Esophagus muscularis mucosa (tissue), 4 donors: Measurements from ENCODE around the gene LMF1. TPM values are rescaled to one million over a fixed set of nuclear protein-coding genes. Genes with fewer than 3 reads are reported as not detected.
"Not testable (repeated sequence)": the region's sequence is repeated elsewhere in the genome, so short reads cannot be mapped to it uniquely, and the experiment has no call there.

Experiments
- DNase-seq: peaks from one replicate; pipeline ENCODE4 v3.0.0-alpha.2; 2017; ENCODE audit errors: extremely low spot score
- H3K27ac ChIP-seq, 4 donors: fragments of 200-600 bp; sonication (generic); replicated peaks in 1 of 4; 1 replicate in 3 of 4; 2 replicates in 1 of 4; pipeline ENCODE4 v1.5.1; 2016 to 2019; ENCODE audit warnings: mild to moderate bottlenecking in 1 of 4
- H3K27me3 ChIP-seq, 4 donors: fragments of 200-600 bp; sonication (generic); one replicate each; pipeline versions ENCODE4 v1.5.1 to v1.6.0; 2016 to 2019
- H3K36me3 ChIP-seq, 4 donors: fragments of 200-600 bp; sonication (generic); one replicate each; pipeline ENCODE4 v1.5.1; 2016 to 2019
- H3K4me1 ChIP-seq, 4 donors: fragments of 200-600 bp; sonication (generic); one replicate each; pipeline ENCODE4 v1.5.1; 2016 to 2019
- H3K4me3 ChIP-seq, 4 donors: fragments of 200-600 bp; sonication (generic); 1 replicate in 2 of 4; 2 replicates in 2 of 4; pipeline ENCODE4 v1.5.1; 2016 to 2019; ENCODE audit warnings: mild to moderate bottlenecking in 4 of 4, moderate library complexity in 1 of 4
- H3K9me3 ChIP-seq, 4 donors: fragments of 200-600 bp; sonication (generic); 1 replicate in 3 of 4; 2 replicates in 1 of 4; pipeline ENCODE4 v1.5.1; 2016 to 2019
- CTCF ChIP-seq, 3 experiments: fragments of 200-600 bp in 2 of 3; fragments of 450-650 bp in 1 of 3; sonication (generic) in 2 of 3; IDR thresholded peaks; one replicate each; pipeline ENCODE4 v1.5.1; 2017 to 2019; ENCODE audit warnings: antibody characterized with exemption in 3 of 3, mild to moderate bottlenecking in 2 of 3, moderate library complexity in 1 of 3
- EP300 ChIP-seq: sonication (generic); formaldehyde crosslinking; IDR thresholded peaks from one replicate; pipeline ENCODE4 v1.6.1; 2017; ENCODE audit warnings: antibody characterized with exemption
- POLR2A ChIP-seq: fragments of 450-650 bp; IDR thresholded peaks from one replicate; pipeline ENCODE4 v1.6.1; 2017; ENCODE audit warnings: antibody characterized with exemption, moderate library complexity, mild to moderate bottlenecking, low read depth
- POLR2AphosphoS5 ChIP-seq, 2 donors: sonication (generic); formaldehyde crosslinking; IDR thresholded peaks; one replicate each; pipeline ENCODE4 v1.6.1; 2017; ENCODE audit warnings: antibody characterized with exemption in 2 of 2
- WGBS: methylation state at CpG from one replicate; pipeline ENCODE4 v1.1.5; 2018; 5-methylcytosine and 5-hydroxymethylcytosine counted together
- intact Hi-C: fragments of 100-400 bp; cut with DNase I; formaldehyde crosslinking; loops from one replicate; pipeline ENCODE4 v1.15.1; 2023
- total RNA-seq, 4 donors: library from RNA; depleted of rRNA; stranded (reverse); fragments of >200 nt; gene quantifications; one replicate each; pipeline versions ENCODE4 v1.1.0 to v1.2.1, GENCODE V29; 2016

Gene LMF1
- total RNA-seq, 4 donors from 2014 or later: 14.5 to 32.0 (median 23.8) TPM

- Histone ChIP-seq H3K4me3 (no peak overlapping the region), H3K36me3 (peaks cover 0 to 41% (median 18%) of the 10 kb centered on the region in 4 donors), H3K9me3 (no peaks in the 10 kb centered on the region), H3K27me3 (no peaks in the 10 kb centered on the region), H3K4me1 (peaks cover 0 to 7% (median 0%) of the 10 kb centered on the region in 4 donors), H3K27ac (no peak overlapping the region)
- intact Hi-C loops: no loop called here
- WGBS: 95% methylated on average over 5 of the region's 5 CpGs
- DNase-seq: no peak
- TF ChIP-seq POLR2A (no peak), CTCF (IDR thresholded peaks at IDR 0.05) (no peak), EP300 (no peak), POLR2AphosphoS5 (IDR thresholded peaks at IDR 0.05) (no peak)
Measured at GRCh38 chr16:865026-865425, 105.8 kb downstream of the LMF1 start.

GRCh38 chr16:861446-861845, 109.3 kb downstream of the LMF1 start:
- Histone ChIP-seq H3K36me3 (peaks cover 0 to 12% (median 2%) of the 10 kb centered on the region in 4 donors), H3K27me3 (no peaks in the 10 kb centered on the region), H3K9me3 (no peaks in the 10 kb centered on the region), H3K4me1 (no peaks in the 10 kb centered on the region), H3K27ac (no peak overlapping the region), H3K4me3 (no peak overlapping the region)
- intact Hi-C loops: no loop called here
- WGBS: 98% methylated on average over 17 of the region's 17 CpGs
- no peak for DNase-seq
- TF ChIP-seq CTCF (IDR thresholded peaks at IDR 0.05) (no peak), POLR2AphosphoS5 (IDR thresholded peaks at IDR 0.05) (no peak), EP300 (no peak), POLR2A (no peak)

GRCh38 chr16:860891-861290, 109.9 kb downstream of the LMF1 start:
- Histone ChIP-seq H3K36me3 (peaks cover 0 to 8% (median 4%) of the 10 kb centered on the region in 4 donors), H3K4me3 (no peak overlapping the region), H3K4me1 (no peaks in the 10 kb centered on the region), H3K27me3 (no peaks in the 10 kb centered on the region), H3K27ac (no peak overlapping the region), H3K9me3 (no peaks in the 10 kb centered on the region)
- DNase-seq: no peak
- TF ChIP-seq EP300 (no peak), POLR2AphosphoS5 (IDR thresholded peaks at IDR 0.05) (no peak), POLR2A (no peak), CTCF (IDR thresholded peaks at IDR 0.05) (no peak)
- intact Hi-C loops: no loop called here
- WGBS: 94% methylated on average over 10 of the region's 10 CpGs

GRCh38 chr16:858971-859370, 111.8 kb downstream of the LMF1 start:
- H3K4me1 ChIP-seq, DNase-seq, H3K27me3 ChIP-seq, H3K27ac ChIP-seq, H3K9me3 ChIP-seq, H3K4me3 ChIP-seq, intact Hi-C loops: not testable (repeated sequence)
- WGBS: 95% methylated on average over 35 of the region's 35 CpGs
- peaks cover 0 to 14% (median 4%) of the 10 kb centered on the region in 4 donors for H3K36me3 ChIP-seq

GRCh38 chr16:858441-858840, 112.3 kb downstream of the LMF1 start:
- intact Hi-C loops, H3K9me3 ChIP-seq, DNase-seq, H3K4me1 ChIP-seq, H3K4me3 ChIP-seq, H3K27me3 ChIP-seq, H3K27ac ChIP-seq: not testable (repeated sequence)
- H3K36me3 ChIP-seq: peaks cover 0 to 17% (median 4%) of the 10 kb centered on the region in 4 donors
- 98% methylated on average over 36 of the region's 36 CpGs for WGBS

GRCh38 chr16:856811-857210, 114.0 kb downstream of the LMF1 start:
- Histone ChIP-seq H3K4me1 (no peaks in the 10 kb centered on the region), H3K4me3 (no peak overlapping the region), H3K27me3 (no peaks in the 10 kb centered on the region), H3K9me3 (no peaks in the 10 kb centered on the region), H3K27ac (no peak overlapping the region), H3K36me3 (peaks cover 0 to 17% (median 4%) of the 10 kb centered on the region in 4 donors)
- intact Hi-C loops: no loop called here
- WGBS: 96% methylated on average over 24 of the region's 24 CpGs
- no peak for DNase-seq
- TF ChIP-seq EP300 (no peak), CTCF (IDR thresholded peaks at IDR 0.05) (no peak), POLR2AphosphoS5 (IDR thresholded peaks at IDR 0.05) (no peak), POLR2A (no peak)
